Keratinocyte (primary cell): Measurements from ENCODE around the gene TBXAS1. TPM values are rescaled to one million over a fixed set of nuclear protein-coding genes. Genes with fewer than 3 reads are reported as not detected.

Experiments used
- DNase-seq: peaks from one replicate; pipeline ENCODE4 v3.0.0-alpha.2; 2011; ENCODE audit warnings: low read depth, missing footprints, low spot score
- FAIRE-seq: peaks from 2 replicates; lab custom pipeline; 2011; peaks lifted over from hg19 to GRCh38; lab: Jason Lieb, UNC
- H2AFZ ChIP-seq: 2 replicates; pipeline ENCODE4 v1.6.0; 2012; ENCODE audit warnings: low read length, control low read depth, inconsistent platforms; ENCODE audit not compliant: control insufficient read depth
- H3K27ac ChIP-seq: 2 replicates; pipeline ENCODE4 v1.5.1; 2011; ENCODE audit warnings: low read length; ENCODE audit not compliant: control insufficient read depth, insufficient read depth
- H3K27me3 ChIP-seq: 3 replicates; pipeline ENCODE4 v1.6.0; 2011; ENCODE audit warnings: low read length; ENCODE audit not compliant: control insufficient read depth, insufficient read depth; ENCODE audit errors: extremely low read depth
- H3K36me3 ChIP-seq, 2 experiments: 2 replicates in 1 of 2; 3 replicates in 1 of 2; pipeline ENCODE4 v1.5.1; 2011; ENCODE audit warnings: low read length in 2 of 2, mild to moderate bottlenecking in 1 of 2; ENCODE audit not compliant: control insufficient read depth in 2 of 2, insufficient read depth in 2 of 2; ENCODE audit errors: extremely low read depth in 1 of 2
- H3K4me1 ChIP-seq: 3 replicates; pipeline ENCODE4 v1.5.1; 2011; ENCODE audit warnings: low read length; ENCODE audit not compliant: control insufficient read depth, insufficient read depth; ENCODE audit errors: extremely low read depth
- H3K4me2 ChIP-seq: 3 replicates; pipeline ENCODE4 v1.6.0; 2011; ENCODE audit warnings: low read depth, low read length; ENCODE audit not compliant: control insufficient read depth, insufficient read depth; ENCODE audit errors: extremely low read depth
- H3K4me3 ChIP-seq, 3 experiments: fragments of 200-600 bp in 1 of 3; sonication (generic) in 1 of 3; 2 replicates in 2 of 3; 3 replicates in 1 of 3; pipeline ENCODE4 v1.5.1; 2011 to 2016; ENCODE audit warnings: low read length in 3 of 3, mild to moderate bottlenecking in 3 of 3, control low read depth in 2 of 3, inconsistent platforms in 1 of 3, low read depth in 1 of 3, mixed read lengths in 1 of 3, mixed run types in 1 of 3, moderate library complexity in 1 of 3; ENCODE audit not compliant: control insufficient read depth in 2 of 3, insufficient read depth in 2 of 3; ENCODE audit errors: extremely low read depth in 1 of 3
- H3K79me2 ChIP-seq: 2 replicates; pipeline ENCODE4 v1.6.0; 2012; ENCODE audit warnings: low read length; ENCODE audit not compliant: control insufficient read depth, insufficient read depth
- H3K9ac ChIP-seq: 3 replicates; pipeline ENCODE4 v1.6.0; 2011; ENCODE audit warnings: low read length; ENCODE audit not compliant: control insufficient read depth, insufficient read depth; ENCODE audit errors: extremely low read depth
- H3K9me1 ChIP-seq: 3 replicates; pipeline ENCODE4 v1.6.0; 2011; ENCODE audit warnings: low read length; ENCODE audit not compliant: control insufficient read depth, insufficient read depth; ENCODE audit errors: extremely low read depth
- H3K9me3 ChIP-seq: 2 replicates; pipeline ENCODE4 v1.5.1; 2012; ENCODE audit warnings: low read depth, low read length; ENCODE audit not compliant: control insufficient read depth
- H4K20me1 ChIP-seq: 3 replicates; pipeline ENCODE4 v1.6.0; 2011; ENCODE audit warnings: low read length; ENCODE audit not compliant: control insufficient read depth, insufficient read depth; ENCODE audit errors: extremely low read depth
- CTCF ChIP-seq, 3 experiments: IDR thresholded peaks in 1 of 3; conservative IDR thresholded peaks in 1 of 3; optimal IDR thresholded peaks in 1 of 3; 2 replicates in 2 of 3; 3 replicates in 1 of 3; pipeline versions ENCODE3 to v1.5.1; 2011; ENCODE audit warnings: low read length in 3 of 3, mild to moderate bottlenecking in 3 of 3, moderate library complexity in 2 of 3, control low read depth in 1 of 3, inconsistent platforms in 1 of 3; ENCODE audit not compliant: insufficient read depth in 2 of 3; ENCODE audit errors: extremely low read depth in 1 of 3
- EZH2 ChIP-seq: IDR thresholded peaks from one replicate; pipeline ENCODE4 v1.6.1; 2012; ENCODE audit warnings: inconsistent platforms, mild to moderate bottlenecking, low read length, moderate library complexity
- dilution Hi-C: fragments of 300-500 bp; cut with MboI; formaldehyde crosslinking; loops from one replicate; pipeline ENCODE4 v1.7.0; 2020; ENCODE audit warnings: low sequenced_read_pairs; ENCODE audit not compliant: extremely low pct_ligation_motif_present
- polyA plus RNA-seq, 5 experiments: library from polyadenylated mRNA; depleted of rRNA in 3 of 5; stranded (reverse) in 3 of 5; stranded (forward) in 1 of 5; unstranded in 1 of 5; fragments of >200 nt; gene quantifications; 1 replicate in 1 of 5; 2 replicates in 3 of 5; 3 replicates in 1 of 5; pipeline versions ENCODE4 v1.2.1 to v1.2.3, GENCODE V29; 2011 to 2012; ENCODE audit warnings: missing spikeins in 2 of 5, low read depth in 1 of 5, low replicate concordance in 1 of 5

The TBXAS1 gene
- polyA plus RNA-seq, 1 donor (not counting 4 experiments of a cell fraction or from before 2014, with no cell fraction given) = 2.9 TPM

- no peaks in the 10 kb centered on the region for H3K79me2 ChIP-seq
- H3K4me2 ChIP-seq = no peak overlapping the region
- TF ChIP-seq CTCF (optimal IDR thresholded peaks at IDR 0.05 in 1 of 3, IDR thresholded peaks at IDR 0.05 in 1 of 3, conservative IDR thresholded peaks at IDR 0.05 in 1 of 3; ENCODE audit: extremely low read depth in 1 of 3, insufficient read depth in 2 of 3, low read length in 3 of 3) = no peak
- no peak for TF ChIP-seq EZH2
- H3K4me3 ChIP-seq = no peak overlapping the region
- H3K27ac ChIP-seq = no peak overlapping the region
- dilution Hi-C loops = no loop called here
- no peaks in the 10 kb centered on the region for H3K36me3 ChIP-seq
- H3K27me3 ChIP-seq = no peaks in the 10 kb centered on the region
- no peak for FAIRE-seq
- no peaks in the 10 kb centered on the region for H3K9me3 ChIP-seq
- H4K20me1 ChIP-seq = no peaks in the 10 kb centered on the region
- H3K4me1 ChIP-seq = no peaks in the 10 kb centered on the region
- H2AFZ ChIP-seq = no peak overlapping the region
- no peak for DNase-seq
- no peaks in the 10 kb centered on the region for H3K9me1 ChIP-seq
- no peak overlapping the region for H3K9ac ChIP-seq
These were observed 103.5 kb downstream of the TBXAS1 start for GRCh38 chr7:139932531-139932930.

DNA sequence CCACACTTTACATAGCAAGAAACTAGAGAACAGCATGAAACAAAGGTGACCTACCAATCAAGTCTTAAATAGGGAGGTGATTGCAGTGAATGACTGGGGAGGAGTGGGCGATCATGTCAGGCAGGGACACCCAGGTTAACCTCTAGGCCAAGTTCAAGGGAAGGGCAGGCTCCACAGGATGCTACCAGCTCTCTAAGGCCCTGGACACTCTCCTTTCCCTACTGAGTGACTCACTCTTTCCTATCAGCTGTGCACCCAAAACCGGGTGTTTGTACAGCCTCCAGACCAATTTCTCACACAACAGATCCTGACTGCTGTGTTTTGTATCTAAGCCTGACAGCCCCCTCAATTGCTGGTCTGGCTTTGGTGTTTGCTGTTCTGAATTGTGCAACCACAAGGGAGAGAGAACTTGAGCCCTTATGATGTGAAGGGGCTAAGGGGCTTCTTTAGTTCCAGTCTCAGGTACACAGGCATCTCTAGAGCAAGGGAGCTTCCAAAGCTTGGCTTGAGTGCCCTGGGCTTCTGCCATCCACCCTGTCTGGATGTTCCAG lies 107.8 kb downstream of the TBXAS1 start:
- FAIRE-seq = no peak
- TF ChIP-seq CTCF (optimal IDR thresholded peaks at IDR 0.05 in 1 of 3, IDR thresholded peaks at IDR 0.05 in 1 of 3, conservative IDR thresholded peaks at IDR 0.05 in 1 of 3; ENCODE audit: extremely low read depth in 1 of 3, insufficient read depth in 2 of 3, low read length in 3 of 3) (no peak), EZH2 (no peak)
- H3K27me3 ChIP-seq = peaks cover 11% of the 10 kb centered on the region
- no peaks in the 10 kb centered on the region for H3K36me3 ChIP-seq
- no peaks in the 10 kb centered on the region for H3K4me1 ChIP-seq
- DNase-seq = no peak
- no peaks in the 10 kb centered on the region for H3K79me2 ChIP-seq
- no peak overlapping the region for H2AFZ ChIP-seq
- H4K20me1 ChIP-seq = no peaks in the 10 kb centered on the region
- no peak overlapping the region for H3K27ac ChIP-seq
- dilution Hi-C loops = no loop called here
- no peaks in the 10 kb centered on the region for H3K9me3 ChIP-seq
- H3K4me3 ChIP-seq = no peak overlapping the region
- H3K9ac ChIP-seq = no peak overlapping the region
- no peak overlapping the region for H3K4me2 ChIP-seq
- no peaks in the 10 kb centered on the region for H3K9me1 ChIP-seq
